C4-2B (cell line): ENCODE results near the gene CFAP74.

Experiments used
- ZFX ChIP-seq: fragments of 450-650 bp; IDR thresholded peaks from 2 replicates; pipeline ENCODE4 v1.6.1; 2017
- TF ChIP-seq, protein P1 (sequence below): fragments of 450-650 bp; conservative IDR thresholded peaks from 2 replicates; pipeline ENCODE4 v1.5.1; 2017; ENCODE audit warnings: mild to moderate bottlenecking

DNA sequence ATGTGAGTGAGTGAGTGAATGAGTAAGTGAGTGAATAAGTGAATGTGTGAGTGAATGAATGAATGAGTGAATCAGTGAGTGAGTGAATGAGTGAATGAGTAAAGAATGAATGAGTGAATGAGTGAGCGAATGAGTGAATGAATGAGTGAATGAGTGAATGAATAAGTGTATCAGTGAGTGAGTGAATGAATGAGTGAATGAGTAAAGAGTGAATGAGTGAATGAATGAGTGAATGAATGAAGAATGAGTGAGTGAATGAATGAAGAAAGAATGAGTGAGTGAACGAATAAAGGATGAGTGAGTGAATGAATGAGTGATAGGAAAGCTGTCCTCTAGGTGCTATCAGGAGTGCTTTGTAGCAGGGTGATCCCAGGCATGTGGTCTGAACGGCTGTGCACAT lies 35.7 kb downstream of the CFAP74 start:
- TF ChIP-seq, protein P1, sequence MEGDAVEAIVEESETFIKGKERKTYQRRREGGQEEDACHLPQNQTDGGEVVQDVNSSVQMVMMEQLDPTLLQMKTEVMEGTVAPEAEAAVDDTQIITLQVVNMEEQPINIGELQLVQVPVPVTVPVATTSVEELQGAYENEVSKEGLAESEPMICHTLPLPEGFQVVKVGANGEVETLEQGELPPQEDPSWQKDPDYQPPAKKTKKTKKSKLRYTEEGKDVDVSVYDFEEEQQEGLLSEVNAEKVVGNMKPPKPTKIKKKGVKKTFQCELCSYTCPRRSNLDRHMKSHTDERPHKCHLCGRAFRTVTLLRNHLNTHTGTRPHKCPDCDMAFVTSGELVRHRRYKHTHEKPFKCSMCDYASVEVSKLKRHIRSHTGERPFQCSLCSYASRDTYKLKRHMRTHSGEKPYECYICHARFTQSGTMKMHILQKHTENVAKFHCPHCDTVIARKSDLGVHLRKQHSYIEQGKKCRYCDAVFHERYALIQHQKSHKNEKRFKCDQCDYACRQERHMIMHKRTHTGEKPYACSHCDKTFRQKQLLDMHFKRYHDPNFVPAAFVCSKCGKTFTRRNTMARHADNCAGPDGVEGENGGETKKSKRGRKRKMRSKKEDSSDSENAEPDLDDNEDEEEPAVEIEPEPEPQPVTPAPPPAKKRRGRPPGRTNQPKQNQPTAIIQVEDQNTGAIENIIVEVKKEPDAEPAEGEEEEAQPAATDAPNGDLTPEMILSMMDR: no peak
- no peak for TF ChIP-seq ZFX
